HG02943 (cell line): ENCODE results near the gene CIAPIN1.
A peak's percentile ranks its signal among the peaks of the same experiment; 100 is the strongest.

Experiments
- ATAC-seq: cut with Tn5 transposase; IDR thresholded peaks from one replicate; pipeline ENCODE4 v1.9.1; 2021; ENCODE audit warnings: mild to moderate bottlenecking, low read depth, moderate library complexity; ENCODE audit not compliant: unreplicated experiment

Gene CIAPIN1

GRCh38 chr16:57447186-57447962 is at the start of gene CIAPIN1, which contains the start of gene COQ9:
Gene CIAPIN1, minus strand, starts transcription at chr16:57447385. Its CDS starts 6,457 bp downstream, at chr16:57440928.
Gene COQ9, plus strand, starts transcription at chr16:57447479. Its CDS starts 27 bp downstream, at chr16:57447506.
- peak; percentile 91 for ATAC-seq

GRCh38 chr16:57493767-57494166 is 46.6 kb upstream of the CIAPIN1 start:
- no peak for ATAC-seq

GRCh38 chr16:57489229-57489628 is 42.0 kb upstream of the CIAPIN1 start:
- ATAC-seq = no peak

- no peak for ATAC-seq
These were observed 40.0 kb upstream of the CIAPIN1 start for GRCh38 chr16:57486858-57487834.

- ATAC-seq = peak; percentile 82
These were observed 39.0 kb upstream of the CIAPIN1 start, which contains the start of gene DOK4 for GRCh38 chr16:57485916-57486857. Gene DOK4, minus strand, starts transcription at chr16:57486493. Its CDS starts 6,986 bp downstream, at chr16:57479507.

- no peak for ATAC-seq
These were observed 38.1 kb upstream of the CIAPIN1 start for GRCh38 chr16:57485091-57485915.

- no peak for ATAC-seq
These were observed 37.4 kb upstream of the CIAPIN1 start for GRCh38 chr16:57484515-57485005.

GRCh38 chr16:57483725-57484514 is 36.7 kb upstream of the CIAPIN1 start:
- ATAC-seq = no peak

GRCh38 chr16:57482845-57483545 is 35.8 kb upstream of the CIAPIN1 start:
- ATAC-seq = no peak

- no peak for ATAC-seq
These were observed 34.2 kb upstream of the CIAPIN1 start for GRCh38 chr16:57481421-57481820.

GRCh38 chr16:57480754-57481230 is 33.6 kb upstream of the CIAPIN1 start:
- no peak for ATAC-seq

GRCh38 chr16:57479976-57480753 is 33.0 kb upstream of the CIAPIN1 start:
- ATAC-seq = no peak

GRCh38 chr16:57479205-57479975 is 32.2 kb upstream of the CIAPIN1 start:
- ATAC-seq = no peak

- no peak for ATAC-seq
These were observed 31.4 kb upstream of the CIAPIN1 start for GRCh38 chr16:57478396-57479204.
